Naive B cell (primary cell): ENCODE measurements around the gene NOX1. TPM values are rescaled to one million over a fixed set of nuclear protein-coding genes. Genes with fewer than 3 reads are reported as not detected.
"Not testable (repeated sequence)": the region's sequence is repeated elsewhere in the genome, so short reads cannot be mapped to it uniquely, and the experiment has no call there.

Experiments
- ATAC-seq, 2 donors: fragments of 150-1000 bp; cut with Tn5 transposase; 2 replicates each; pipeline ENCODE4 v1.10.0; 2021; ENCODE audit warnings: low read depth in 2 of 2, mild to moderate bottlenecking in 2 of 2, moderate library complexity in 2 of 2
- DNase-seq: peaks from one replicate; pipeline ENCODE4 v3.0.0; 2022
- H3K27ac Mint-ChIP-seq, 6 donors: one replicate each; pipeline ENCODE4 v1.8.0; 2020 to 2022; ENCODE audit warnings: mild to moderate bottlenecking in 6 of 6, mixed read lengths in 6 of 6, moderate library complexity in 5 of 6, inconsistent platforms in 2 of 6
- H3K27me3 Mint-ChIP-seq, 3 donors: one replicate each; pipeline ENCODE4 v1.8.0; 2021 to 2022; ENCODE audit warnings: mixed read lengths in 3 of 3, mild to moderate bottlenecking in 1 of 3
- H3K36me3 Mint-ChIP-seq, 2 donors: one replicate each; pipeline ENCODE4 v1.8.0; 2020 to 2022; ENCODE audit warnings: mixed read lengths in 2 of 2, inconsistent platforms in 1 of 2, mild to moderate bottlenecking in 1 of 2
- H3K4me1 Mint-ChIP-seq, 3 donors: one replicate each; pipeline ENCODE4 v1.8.0; 2020 to 2022; ENCODE audit warnings: mixed read lengths in 3 of 3, inconsistent platforms in 1 of 3, mild to moderate bottlenecking in 1 of 3, moderate library complexity in 1 of 3
- H3K4me3 Mint-ChIP-seq, 8 donors: one replicate each; pipeline ENCODE4 v1.8.0; 2020 to 2022; ENCODE audit warnings: mild to moderate bottlenecking in 8 of 8, mixed read lengths in 8 of 8, moderate library complexity in 8 of 8, inconsistent platforms in 2 of 8
- H3K9me3 Mint-ChIP-seq, 7 donors: one replicate each; pipeline ENCODE4 v1.8.0; 2020 to 2022; ENCODE audit warnings: mixed read lengths in 7 of 7, mild to moderate bottlenecking in 5 of 7, inconsistent platforms in 2 of 7, moderate library complexity in 1 of 7
- polyA plus RNA-seq, 6 donors: library from polyadenylated mRNA; unstranded; fragments of 300-500 nt; fragmentation: Illumina TruSeq; gene quantifications; one replicate each; pipeline ENCODE4 v1.2.3, GENCODE V29; 2021; ENCODE audit warnings: low read depth in 6 of 6

The NOX1 gene
- polyA plus RNA-seq, 6 donors from 2014 or later, result not detected

GRCh38 chrX:100808265-100808664, 65.9 kb downstream of the NOX1 start:
- H3K4me3 Mint-ChIP-seq, H3K36me3 Mint-ChIP-seq, ATAC-seq, H3K27ac Mint-ChIP-seq, H3K4me1 Mint-ChIP-seq, DNase-seq: not testable (repeated sequence)
- peaks cover 27 to 63% (median 38%) of the 10 kb centered on the region in 3 donors for H3K27me3 Mint-ChIP-seq
- peaks cover 8 to 44% (median 29%) of the 10 kb centered on the region in 7 donors for H3K9me3 Mint-ChIP-seq

- Mint-ChIP-seq H3K9me3 (peaks cover 8 to 41% (median 29%) of the 10 kb centered on the region in 7 donors), H3K4me3 (no peak overlapping the region), H3K4me1 (no peaks in the 10 kb centered on the region), H3K27ac (no peak overlapping the region), H3K36me3 (peaks cover 0 to 4% of the 10 kb centered on the region in 2 donors), H3K27me3 (peaks cover 26 to 42% (median 27%) of the 10 kb centered on the region in 3 donors)
- no peak for ATAC-seq
- DNase-seq, result no peak
Measured at GRCh38 chrX:100804780-100805179, 69.4 kb downstream of the NOX1 start.

GRCh38 chrX:100802843-100803242, 71.3 kb downstream of the NOX1 start:
- H3K4me3 Mint-ChIP-seq, result no peak overlapping the region
- DNase-seq, result no peak
- peaks cover 5 to 31% (median 23%) of the 10 kb centered on the region in 7 donors for H3K9me3 Mint-ChIP-seq
- H3K36me3 Mint-ChIP-seq, result no peaks in the 10 kb centered on the region
- no peak overlapping the region for H3K27ac Mint-ChIP-seq
- H3K27me3 Mint-ChIP-seq, result peaks cover 9 to 23% (median 13%) of the 10 kb centered on the region in 3 donors
- no peak for ATAC-seq
- no peaks in the 10 kb centered on the region for H3K4me1 Mint-ChIP-seq

GRCh38 chrX:100798484-100799214, 75.5 kb downstream of the NOX1 start:
- ATAC-seq (no peak), DNase-seq (no peak)
- H3K27me3 Mint-ChIP-seq, result peaks cover 5 to 9% (median 8%) of the 10 kb centered on the region in 3 donors
- H3K27ac Mint-ChIP-seq, result no peak overlapping the region
- no peaks in the 10 kb centered on the region for H3K9me3 Mint-ChIP-seq
- no peaks in the 10 kb centered on the region for H3K4me1 Mint-ChIP-seq
- no peak overlapping the region for H3K4me3 Mint-ChIP-seq
- H3K36me3 Mint-ChIP-seq, result no peaks in the 10 kb centered on the region

GRCh38 chrX:100797359-100797758, 76.8 kb downstream of the NOX1 start:
- H3K4me1 Mint-ChIP-seq, result no peaks in the 10 kb centered on the region
- no peak for DNase-seq
- H3K27me3 Mint-ChIP-seq, result peaks cover 5 to 8% (median 7%) of the 10 kb centered on the region in 3 donors
- H3K27ac Mint-ChIP-seq, result no peak overlapping the region
- H3K4me3 Mint-ChIP-seq, result no peak overlapping the region
- no peak for ATAC-seq
- no peaks in the 10 kb centered on the region for H3K9me3 Mint-ChIP-seq
- H3K36me3 Mint-ChIP-seq, result no peaks in the 10 kb centered on the region

DNA sequence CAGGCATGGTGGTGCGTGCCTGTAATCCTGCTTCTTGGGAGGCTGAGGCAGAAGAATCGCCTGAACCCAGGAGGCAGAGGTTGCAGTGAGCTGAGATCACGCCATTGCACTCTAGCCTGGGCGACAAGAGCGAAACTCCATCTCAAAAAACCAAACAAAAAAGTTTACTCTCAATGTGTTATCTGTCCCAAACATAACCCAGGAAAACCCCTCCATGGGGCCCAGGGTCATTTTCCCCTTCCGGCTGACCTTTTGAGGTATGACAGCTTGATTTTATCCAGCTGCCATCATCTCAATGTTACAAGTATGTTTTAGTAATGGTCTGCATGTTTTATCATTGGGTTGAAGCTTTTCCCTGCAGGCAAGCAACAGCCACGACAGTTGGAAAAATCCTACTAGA, 77.8 kb downstream of the NOX1 start:
- not testable (repeated sequence) for ATAC-seq, DNase-seq, H3K4me3 Mint-ChIP-seq, H3K27ac Mint-ChIP-seq, H3K36me3 Mint-ChIP-seq, H3K4me1 Mint-ChIP-seq, H3K9me3 Mint-ChIP-seq
- peaks cover 3 to 11% (median 5%) of the 10 kb centered on the region in 3 donors for H3K27me3 Mint-ChIP-seq

Other genes with a start within 250 kb of the NOX1 start
- gene TSPAN6, start 237.6 kb downstream of the NOX1 start, polyA plus RNA-seq, result under 1 TPM in 1 of 6 donors, not detected in 5; 0.22 TPM
- not detected for gene SRPX2, start 230.2 kb downstream of the NOX1 start, polyA plus RNA-seq
- under 1 TPM in 4 of 6 donors, not detected in 2; 0.08 to 0.33 (median 0.23) TPM for gene SYTL4, start 142.2 kb downstream of the NOX1 start, polyA plus RNA-seq
- gene CSTF2, start 54.0 kb downstream of the NOX1 start, polyA plus RNA-seq, result 10 to 100 TPM in 4 of 6 donors, 1 to 10 TPM in 2; 5.2 to 17.8 (median 11.0) TPM
- 1 to 10 TPM; 1.5 to 2.8 (median 2.3) TPM for gene XKRX, start 54.6 kb upstream of the NOX1 start, polyA plus RNA-seq
- not detected for gene ARL13A, start 95.3 kb upstream of the NOX1 start, polyA plus RNA-seq
- 10 to 100 TPM; 41.4 to 75.7 (median 52.0) TPM for gene TRMT2B, start 177.8 kb upstream of the NOX1 start, polyA plus RNA-seq
- gene TMEM35A, start 204.5 kb upstream of the NOX1 start, polyA plus RNA-seq, result not detected
- gene CENPI, start 223.8 kb upstream of the NOX1 start, polyA plus RNA-seq, result under 1 TPM in 4 of 6 donors, not detected in 2; 0.26 to 0.60 (median 0.41) TPM